MM.1S (cell line): ENCODE results near the gene EZH2.

Experiments used
- EZH2 ChIP-seq: fragments of 300-600 bp; sonication (generic); optimal IDR thresholded peaks from 2 replicates; pipeline ENCODE3; 2017; ENCODE audit warnings: low read depth, mild to moderate bottlenecking, antibody characterized with exemption, low read length, mixed read lengths
- TF ChIP-seq, protein P1 (sequence below): fragments of 300-600 bp; sonication (generic); IDR thresholded peaks from 2 replicates; pipeline ENCODE4 v1.5.1; 2016; ENCODE audit warnings: antibody characterized with exemption, low read length, mixed read lengths

DNA sequence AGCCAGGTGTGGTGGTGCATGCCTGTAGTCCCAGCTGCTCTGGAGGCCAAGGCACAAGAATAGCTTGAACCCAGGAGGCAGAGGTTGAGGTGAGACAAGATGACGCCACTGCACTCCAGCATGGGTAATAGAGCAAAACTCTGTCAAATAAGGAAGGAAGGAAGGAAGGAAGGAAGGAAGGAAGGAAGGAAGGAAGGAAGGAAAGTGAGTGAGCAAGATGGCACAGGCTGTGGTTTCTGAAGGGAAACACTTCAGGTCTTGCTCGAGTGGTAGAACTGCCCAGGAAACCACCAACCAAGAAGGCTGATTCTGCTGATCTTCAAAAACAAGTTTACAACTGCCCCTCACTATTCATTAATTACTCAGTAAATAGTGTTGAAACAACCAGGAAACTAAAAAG, 45.2 kb downstream of the EZH2 start:
- TF ChIP-seq EZH2 = no peak
- TF ChIP-seq, protein P1, sequence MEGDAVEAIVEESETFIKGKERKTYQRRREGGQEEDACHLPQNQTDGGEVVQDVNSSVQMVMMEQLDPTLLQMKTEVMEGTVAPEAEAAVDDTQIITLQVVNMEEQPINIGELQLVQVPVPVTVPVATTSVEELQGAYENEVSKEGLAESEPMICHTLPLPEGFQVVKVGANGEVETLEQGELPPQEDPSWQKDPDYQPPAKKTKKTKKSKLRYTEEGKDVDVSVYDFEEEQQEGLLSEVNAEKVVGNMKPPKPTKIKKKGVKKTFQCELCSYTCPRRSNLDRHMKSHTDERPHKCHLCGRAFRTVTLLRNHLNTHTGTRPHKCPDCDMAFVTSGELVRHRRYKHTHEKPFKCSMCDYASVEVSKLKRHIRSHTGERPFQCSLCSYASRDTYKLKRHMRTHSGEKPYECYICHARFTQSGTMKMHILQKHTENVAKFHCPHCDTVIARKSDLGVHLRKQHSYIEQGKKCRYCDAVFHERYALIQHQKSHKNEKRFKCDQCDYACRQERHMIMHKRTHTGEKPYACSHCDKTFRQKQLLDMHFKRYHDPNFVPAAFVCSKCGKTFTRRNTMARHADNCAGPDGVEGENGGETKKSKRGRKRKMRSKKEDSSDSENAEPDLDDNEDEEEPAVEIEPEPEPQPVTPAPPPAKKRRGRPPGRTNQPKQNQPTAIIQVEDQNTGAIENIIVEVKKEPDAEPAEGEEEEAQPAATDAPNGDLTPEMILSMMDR = no peak
